ENCODE data around the gene INSC.

INSC gene

DNA sequence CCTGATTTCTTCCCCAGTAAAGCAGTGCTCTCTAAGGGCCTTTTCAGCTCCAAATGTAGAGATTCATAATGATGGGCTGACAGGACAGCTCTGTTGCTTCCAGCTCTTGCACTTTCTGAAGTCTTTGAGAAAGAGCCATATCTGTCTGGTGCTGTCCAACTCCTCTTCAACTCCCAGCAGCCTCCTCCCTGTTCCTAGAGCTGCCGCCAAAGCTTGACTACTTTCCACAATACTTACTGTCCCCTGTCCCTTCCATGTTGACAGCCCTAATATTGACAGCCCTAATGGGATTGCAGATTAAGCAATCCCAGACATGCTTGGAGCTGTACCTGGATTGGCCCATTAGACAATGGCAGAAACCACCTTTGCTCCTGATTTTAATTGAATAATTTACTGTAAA, 29.6 kb downstream of the INSC start:
- no peak for DNase-seq (ENCODE audit: low read depth)
- no peak overlapping the region for H3K4me3 ChIP-seq (replicated peaks; ENCODE audit: low read depth, low read length)
- TF ChIP-seq, protein P1, sequence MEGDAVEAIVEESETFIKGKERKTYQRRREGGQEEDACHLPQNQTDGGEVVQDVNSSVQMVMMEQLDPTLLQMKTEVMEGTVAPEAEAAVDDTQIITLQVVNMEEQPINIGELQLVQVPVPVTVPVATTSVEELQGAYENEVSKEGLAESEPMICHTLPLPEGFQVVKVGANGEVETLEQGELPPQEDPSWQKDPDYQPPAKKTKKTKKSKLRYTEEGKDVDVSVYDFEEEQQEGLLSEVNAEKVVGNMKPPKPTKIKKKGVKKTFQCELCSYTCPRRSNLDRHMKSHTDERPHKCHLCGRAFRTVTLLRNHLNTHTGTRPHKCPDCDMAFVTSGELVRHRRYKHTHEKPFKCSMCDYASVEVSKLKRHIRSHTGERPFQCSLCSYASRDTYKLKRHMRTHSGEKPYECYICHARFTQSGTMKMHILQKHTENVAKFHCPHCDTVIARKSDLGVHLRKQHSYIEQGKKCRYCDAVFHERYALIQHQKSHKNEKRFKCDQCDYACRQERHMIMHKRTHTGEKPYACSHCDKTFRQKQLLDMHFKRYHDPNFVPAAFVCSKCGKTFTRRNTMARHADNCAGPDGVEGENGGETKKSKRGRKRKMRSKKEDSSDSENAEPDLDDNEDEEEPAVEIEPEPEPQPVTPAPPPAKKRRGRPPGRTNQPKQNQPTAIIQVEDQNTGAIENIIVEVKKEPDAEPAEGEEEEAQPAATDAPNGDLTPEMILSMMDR (IDR thresholded peaks at IDR 0.05; ENCODE audit: low read length, missing control alignments), result no peak

DNA sequence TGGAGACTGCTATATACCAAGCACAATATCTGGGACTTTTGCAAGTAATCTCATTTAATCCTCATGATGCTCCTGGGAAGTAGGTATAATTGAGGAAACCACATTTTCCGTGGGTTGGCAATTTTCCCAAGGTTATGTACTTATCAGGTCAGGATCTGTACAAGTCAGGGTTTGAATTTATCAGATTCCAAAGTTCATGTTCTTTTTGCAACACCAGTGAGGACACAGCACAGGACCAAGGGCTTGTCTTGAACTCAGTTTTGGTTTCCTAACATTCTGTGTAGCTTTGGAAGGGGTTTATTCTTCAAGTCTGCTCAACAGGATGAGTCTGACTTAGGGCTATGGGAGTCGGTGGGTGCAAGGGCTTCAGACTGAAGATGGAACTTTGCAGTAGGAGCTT, 30.4 kb downstream of the INSC start:
- no peak overlapping the region for H3K4me3 ChIP-seq (replicated peaks; ENCODE audit: low read depth, low read length)
- TF ChIP-seq, protein P1 (IDR thresholded peaks at IDR 0.05; ENCODE audit: low read length, missing control alignments), result no peak
- no peak for DNase-seq (ENCODE audit: low read depth)

DNA sequence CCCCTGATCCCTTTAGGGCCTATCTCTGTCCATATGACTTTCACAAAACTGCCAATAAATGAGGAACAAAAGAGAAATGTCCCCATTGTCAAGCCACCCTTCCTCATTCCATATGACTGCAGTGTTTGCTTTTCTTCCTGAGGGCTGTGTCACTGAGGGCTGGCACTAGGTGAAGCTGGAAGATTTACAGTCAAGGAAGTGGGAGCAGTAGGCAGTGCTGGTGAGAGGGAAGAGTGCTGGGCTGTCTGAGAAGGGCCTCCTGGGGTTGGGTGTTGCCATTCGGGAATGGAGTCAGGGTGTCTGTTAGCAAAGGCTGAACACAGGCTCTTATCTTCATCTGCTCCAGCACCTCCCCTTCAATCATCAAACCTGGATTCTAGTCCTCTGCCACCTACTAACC, 30.9 kb downstream of the INSC start:
- TF ChIP-seq, protein P1 (IDR thresholded peaks at IDR 0.05; ENCODE audit: low read length, missing control alignments), result no peak
- no peak for DNase-seq (ENCODE audit: low read depth)
- no peak overlapping the region for H3K4me3 ChIP-seq (replicated peaks; ENCODE audit: low read depth, low read length)

DNA sequence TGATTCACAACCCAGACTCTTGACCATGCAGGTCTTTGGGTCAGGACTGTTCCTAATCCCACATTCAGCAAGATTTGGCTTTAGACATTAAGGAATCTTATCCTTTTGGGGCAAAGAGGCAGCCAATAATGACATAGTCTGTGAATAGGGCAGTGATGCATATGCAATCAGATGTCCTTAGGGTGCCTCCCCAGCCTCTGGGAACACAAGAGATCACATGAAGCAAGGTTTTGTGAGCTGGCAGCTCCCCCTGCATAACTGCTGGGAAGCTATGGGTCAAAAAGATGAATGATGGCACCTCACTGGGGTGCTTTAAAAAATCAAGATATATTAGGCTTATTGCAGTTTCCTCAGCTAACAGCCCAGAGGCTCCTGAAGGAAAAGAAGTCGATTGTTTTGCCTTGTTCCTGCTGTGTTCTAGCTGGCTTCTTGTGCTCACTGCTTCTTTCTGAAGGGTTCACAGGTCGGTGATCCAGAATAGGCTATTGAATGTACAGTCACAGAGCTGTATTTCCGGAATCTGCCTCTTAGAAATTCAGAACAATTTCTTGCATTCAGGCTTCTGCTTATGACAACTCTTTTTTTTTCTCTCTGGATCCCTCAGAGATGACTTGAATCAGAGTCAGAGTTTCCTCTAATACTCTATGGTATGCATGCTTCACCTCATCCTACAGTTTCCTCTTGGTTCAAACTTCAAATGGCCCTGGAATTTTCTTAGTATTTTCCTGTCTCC, 31.7 kb downstream of the INSC start:
- DNase-seq (ENCODE audit: low read depth), result peak; percentile 10
- TF ChIP-seq, protein P1 (IDR thresholded peaks at IDR 0.05; ENCODE audit: low read length, missing control alignments), result no peak
- no peak overlapping the region for H3K4me3 ChIP-seq (replicated peaks; ENCODE audit: low read depth, low read length)

- TF ChIP-seq, protein P1 (IDR thresholded peaks at IDR 0.05; ENCODE audit: low read length, missing control alignments), result no peak
- no peak overlapping the region for H3K4me3 ChIP-seq (replicated peaks; ENCODE audit: low read depth, low read length)
- DNase-seq (ENCODE audit: low read depth), result no peak
These were observed 33.4 kb downstream of the INSC start for GRCh38 chr11:15148169-15148568.

DNA sequence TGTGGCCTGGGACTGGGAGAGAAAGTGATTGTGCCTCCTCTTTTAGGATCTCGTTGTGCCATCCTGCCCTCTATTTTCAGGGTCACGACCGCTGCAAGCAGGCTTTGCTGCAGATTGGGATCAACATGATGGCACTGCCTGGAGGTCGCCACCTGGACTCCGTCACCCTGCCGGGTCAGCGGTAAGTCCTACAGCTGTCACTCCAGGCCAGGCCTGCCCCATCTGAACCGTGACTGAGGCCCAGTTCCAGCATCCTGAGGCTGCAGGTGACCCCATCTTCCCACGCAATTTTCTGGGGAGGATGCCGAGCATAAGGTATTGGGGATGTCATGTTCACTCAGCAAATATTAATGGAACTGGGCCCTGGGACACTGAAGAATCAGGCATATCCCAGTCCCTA, 34.3 kb downstream of the INSC start:
- no peak overlapping the region for H3K4me3 ChIP-seq (replicated peaks; ENCODE audit: low read depth, low read length)
- TF ChIP-seq, protein P1 (IDR thresholded peaks at IDR 0.05; ENCODE audit: low read length, missing control alignments), result no peak
- DNase-seq (ENCODE audit: low read depth), result no peak

DNA sequence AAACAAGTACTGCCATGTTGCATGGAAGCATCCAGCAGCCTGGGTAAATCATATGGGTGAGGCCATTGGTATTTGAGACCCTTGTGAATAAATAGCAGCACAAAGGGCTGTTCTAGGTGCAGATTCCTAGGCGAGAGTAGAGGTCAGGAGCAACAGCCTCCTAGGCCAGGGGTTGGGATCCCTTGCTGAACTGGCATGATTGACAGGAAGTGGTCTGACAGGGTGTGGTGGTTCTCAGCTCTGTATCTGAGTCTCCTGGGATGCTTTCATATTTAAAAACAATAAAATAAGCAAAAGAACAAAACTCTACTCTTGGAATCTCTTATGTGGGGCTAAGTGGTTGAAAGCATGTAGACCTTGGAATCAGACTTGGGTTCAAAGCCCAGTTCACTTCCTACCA, 35.8 kb downstream of the INSC start:
- TF ChIP-seq, protein P1 (IDR thresholded peaks at IDR 0.05; ENCODE audit: low read length, missing control alignments), result no peak
- no peak for DNase-seq (ENCODE audit: low read depth)
- H3K4me3 ChIP-seq (replicated peaks; ENCODE audit: low read depth, low read length), result no peak overlapping the region
